HepG2 (cell line): ENCODE data around the gene CXCL3. TPM values are rescaled to one million over a fixed set of nuclear protein-coding genes. Genes with fewer than 3 reads are reported as not detected.
A peak's percentile ranks its signal among the peaks of the same experiment; 100 is the strongest.

Source experiments
- ATAC-seq: fragments of 200-7000 bp; cut with Tn5 transposase; 3 replicates; pipeline ENCODE4 v1.9.1; 2020; ENCODE audit warnings: mild to moderate bottlenecking, moderate library complexity
- Bru-seq: library from RNA; stranded (reverse); fragments of 400-500 nt; gene quantifications from one replicate; lab custom pipeline; 2021; lab: Mats Ljungman, UMichigan
- BruChase-seq, 2 experiments: library from RNA; stranded (reverse); fragments of 400-500 nt; gene quantifications; one replicate each; lab custom pipeline; 2021; lab: Mats Ljungman, UMichigan
- BruUV-seq: library from RNA; stranded (reverse); fragments of 400-500 nt; replicated peaks from 2 replicates; lab custom pipeline; 2021; lab: Mats Ljungman, UMichigan
- CTCF ChIA-PET: fragments of 300-600 bp; formaldehyde crosslinking; extraction: SDS; loops from one replicate; lab custom pipeline; 2021; ENCODE audit warnings: low total read pairs, inconsistent platforms, low intra/inter-chr PET ratio; lab: Yijun Ruan, JAX
- POLR2A ChIA-PET: fragments of 350-600 bp; sonication (Branson Sonifier 250); formaldehyde crosslinking; loops from one replicate; lab custom pipeline; 2020; ENCODE audit warnings: antibody characterized with exemption, inconsistent platforms; lab: Yijun Ruan, JAX
- DNase-seq: peaks from one replicate; pipeline ENCODE4 v3.0.0-alpha.2; 2015; ENCODE audit warnings: low spot score
- FAIRE-seq: peaks from 3 replicates; lab custom pipeline; 2011; peaks lifted over from hg19 to GRCh38; lab: Jason Lieb, UNC
- H2AFZ ChIP-seq: one replicate; pipeline ENCODE4 v1.6.1; 2011; ENCODE audit warnings: low read length, inconsistent platforms
- H3K27ac ChIP-seq: fragments of 300-600 bp; 3 replicates; pipeline ENCODE4 v1.8.0; 2011; ENCODE audit warnings: mixed run types, mild to moderate bottlenecking, mixed read lengths, low read length, inconsistent platforms; ENCODE audit not compliant: insufficient read depth; ENCODE audit errors: extremely low read length
- H3K27me3 ChIP-seq, 2 experiments: fragments of 200-600 bp in 1 of 2; 2 replicates in 1 of 2; 3 replicates in 1 of 2; pipeline versions ENCODE4 v1.6.0 to v1.8.0; 2011; ENCODE audit warnings: low read length in 2 of 2, mild to moderate bottlenecking in 2 of 2, moderate library complexity in 2 of 2, inconsistent platforms in 1 of 2; ENCODE audit not compliant: insufficient read depth in 2 of 2, control insufficient read depth in 1 of 2
- H3K36me3 ChIP-seq, 2 experiments: fragments of 200-600 bp in 1 of 2; replicated peaks in 1 of 2; 2 replicates in 1 of 2; 3 replicates in 1 of 2; pipeline versions ENCODE4 v1.5.1 to v1.8.0; 2011; ENCODE audit warnings: low read length in 2 of 2, inconsistent platforms in 1 of 2; ENCODE audit not compliant: insufficient read depth in 2 of 2, control insufficient read depth in 1 of 2
- H3K4me1 ChIP-seq: 2 replicates; pipeline ENCODE4 v1.5.1; 2012; ENCODE audit warnings: low read length, inconsistent platforms; ENCODE audit not compliant: insufficient read depth
- H3K4me2 ChIP-seq: 2 replicates; pipeline ENCODE4 v1.6.0; 2011; ENCODE audit warnings: low read depth, low read length, inconsistent platforms
- H3K4me3 ChIP-seq, 3 experiments: fragments of 200-600 bp in 1 of 3; sonication (generic), shearing (Covaris generic) in 1 of 3; replicated peaks in 1 of 3; 2 replicates each; pipeline ENCODE4 v1.5.1; 2011 to 2016; ENCODE audit warnings: low read length in 3 of 3, inconsistent platforms in 2 of 3, low read depth in 2 of 3, mild to moderate bottlenecking in 2 of 3, control low read depth in 1 of 3, mixed read lengths in 1 of 3; ENCODE audit not compliant: insufficient read depth in 1 of 3
- H3K79me2 ChIP-seq: one replicate; pipeline ENCODE4 v1.6.1; 2011; ENCODE audit warnings: low read length, inconsistent platforms; ENCODE audit not compliant: insufficient read depth
- H3K9ac ChIP-seq: 2 replicates; pipeline ENCODE4 v1.6.0; 2011; ENCODE audit warnings: mild to moderate bottlenecking, low read depth, low read length, inconsistent platforms; ENCODE audit not compliant: insufficient read depth
- H3K9me3 ChIP-seq: 2 replicates; pipeline ENCODE4 v1.5.1; 2012; ENCODE audit warnings: mild to moderate bottlenecking, low read length
- H4K20me1 ChIP-seq: 2 replicates; pipeline ENCODE4 v1.6.0; 2011; ENCODE audit warnings: inconsistent platforms, mild to moderate bottlenecking, low read length, moderate library complexity; ENCODE audit not compliant: insufficient read depth
- ATM ChIP-seq: fragments of 450-650 bp; IDR thresholded peaks from 2 replicates; pipeline ENCODE4 v1.7.1; 2017; ENCODE audit warnings: mild to moderate bottlenecking, borderline replicate concordance
- HHEX ChIP-seq: IDR thresholded peaks from 2 replicates; pipeline ENCODE4 v1.6.1; 2016; ENCODE audit warnings: control low read depth
- HNRNPLL ChIP-seq: fragments of 200-400 bp; formaldehyde crosslinking; IDR thresholded peaks from 2 replicates; pipeline ENCODE4 v1.6.1; 2017; ENCODE audit warnings: mild to moderate bottlenecking, low read depth, low read length; ENCODE audit not compliant: poor library complexity, severe bottlenecking
- MXD3 ChIP-seq: IDR thresholded peaks from 2 replicates; pipeline ENCODE4 v1.6.1; 2016; ENCODE audit warnings: mild to moderate bottlenecking, missing biosample characterization, missing genetic modification reagents
- NR1H2 ChIP-seq: sonication (generic); formaldehyde crosslinking; IDR thresholded peaks from 2 replicates; pipeline ENCODE4 v1.8.1; 2022; ENCODE audit warnings: low read depth, missing genetic modification reagents, borderline replicate concordance
- RORA ChIP-seq: sonication (generic); formaldehyde crosslinking; IDR thresholded peaks from 2 replicates; pipeline ENCODE4 v1.5.0; 2020; ENCODE audit warnings: mild to moderate bottlenecking, missing genetic modification reagents, moderate library complexity
- SMAD9 ChIP-seq: sonication (generic); formaldehyde crosslinking; IDR thresholded peaks from 2 replicates; pipeline ENCODE4 v1.5.1; 2020; ENCODE audit warnings: mild to moderate bottlenecking, missing genetic modification reagents
- SP1 ChIP-seq, 2 experiments: fragments of 450-650 bp in 1 of 2; sonication (generic) in 1 of 2; formaldehyde crosslinking in 1 of 2; IDR thresholded peaks; 2 replicates each; pipeline versions ENCODE4 v1.4.0 to v1.6.1; 2016 to 2020; ENCODE audit warnings: missing genetic modification reagents in 1 of 2
- TEAD2 ChIP-seq: sonication (generic); formaldehyde crosslinking; IDR thresholded peaks from 2 replicates; pipeline ENCODE4 v1.9.0; 2021; ENCODE audit warnings: missing genetic modification reagents
- YEATS4 ChIP-seq: sonication (generic); formaldehyde crosslinking; IDR thresholded peaks from 2 replicates; pipeline ENCODE4 v1.4.0; 2020; ENCODE audit warnings: missing genetic modification reagents, borderline replicate concordance
- ZBTB34 ChIP-seq: sonication (generic); formaldehyde crosslinking; IDR thresholded peaks from 2 replicates; pipeline ENCODE4 v1.8.0; 2022; ENCODE audit warnings: mild to moderate bottlenecking, missing genetic modification reagents
- ZFP91 ChIP-seq: sonication (generic); formaldehyde crosslinking; IDR thresholded peaks from 2 replicates; pipeline ENCODE4 v1.9.0; 2022; ENCODE audit warnings: missing genetic modification reagents, mild to moderate bottlenecking, borderline replicate concordance
- ZMYM4 ChIP-seq: sonication (generic); formaldehyde crosslinking; IDR thresholded peaks from 2 replicates; pipeline ENCODE4 v1.8.1; 2023; ENCODE audit warnings: mild to moderate bottlenecking, missing genetic modification reagents
- ZNF207 ChIP-seq: fragments of 450-650 bp; IDR thresholded peaks from 2 replicates; pipeline ENCODE4 v1.6.1; 2016; ENCODE audit warnings: antibody characterized with exemption, borderline replicate concordance
- ZNF382 ChIP-seq: sonication (generic); formaldehyde crosslinking; IDR thresholded peaks from 2 replicates; pipeline ENCODE4 v1.5.0; 2020; ENCODE audit warnings: missing genetic modification reagents, mild to moderate bottlenecking, borderline replicate concordance
- WGBS: methylation state at CpG from one replicate; pipeline ENCODE4 v1.1.6; 2017; ENCODE audit warnings: low lambda C conversion rate; 5-methylcytosine and 5-hydroxymethylcytosine counted together
- in situ Hi-C: cut with HindIII; loops from 2 replicates; pipeline ENCODE4 v1.10.0; 2017; ENCODE audit warnings: low pct_unique_long_range_greater_than_20kb; ENCODE audit not compliant: extremely low pct_ligation_motif_present
- intact Hi-C: fragments of 100-400 bp; cut with micrococcal nuclease; formaldehyde crosslinking; loops from one replicate; pipeline ENCODE4 v1.10.0; 2022; ENCODE audit not compliant: unreplicated experiment
- long read RNA-seq, 2 experiments: library from RNA in 1 of 2; library from polyadenylated mRNA in 1 of 2; stranded (forward) in 1 of 2; unstranded in 1 of 2; transcript quantifications; one replicate each; pipeline ENCODE4 v2.0.0, GENCODE V29; 2019 to 2022
- polyA minus RNA-seq, 3 experiments: library from RNA; depleted of rRNA, polyadenylated mRNA; stranded (reverse); fragments of >200 nt; gene quantifications; 2 replicates each; pipeline ENCODE4 v1.2.3, GENCODE V29; 2011; ENCODE audit warnings: low replicate concordance in 1 of 3
- polyA plus RNA-seq, 8 experiments: library from polyadenylated mRNA; depleted of rRNA in 3 of 8; stranded (reverse) in 7 of 8; unstranded in 1 of 8; fragments of >200 nt; fragmentation: Illumina TruSeq in 4 of 8; extraction: Trizol in 4 of 8; gene quantifications; 2 replicates each; pipeline versions ENCODE4 v1.2.1 to v1.2.3, GENCODE V29; 2011 to 2016; ENCODE audit warnings: low read depth in 4 of 8, missing spikeins in 1 of 8, mixed read lengths in 1 of 8; ENCODE audit not compliant: insufficient read depth in 1 of 8
- total RNA-seq, 5 experiments: library from RNA; depleted of rRNA; stranded (reverse); fragments of >200 nt; fragmentation: Illumina TruSeq; extraction: Trizol; gene quantifications; 2 replicates each; pipeline ENCODE4 v1.2.3, GENCODE V29; 2016; ENCODE audit warnings: low read depth in 1 of 5

CXCL3 gene
- 0.13 TPM in 1 of 2 replicates, not detected in the other for total RNA-seq (2016; rRNA removed; fragmentation: Illumina TruSeq; extraction: Trizol)
- total RNA-seq (2016; cell fraction: cytosol; rRNA removed; fragmentation: Illumina TruSeq; extraction: Trizol; ENCODE audit: low read depth): not detected in 2 replicates
- 0.24 TPM in 1 of 2 replicates, not detected in the other for total RNA-seq (2016; cell fraction: insoluble cytoplasmic fraction; rRNA removed; fragmentation: Illumina TruSeq; extraction: Trizol)
- total RNA-seq (2016; cell fraction: membrane; rRNA removed; fragmentation: Illumina TruSeq; extraction: Trizol): not detected in 2 replicates
- 0.38 TPM in 1 of 2 replicates, not detected in the other for total RNA-seq (2016; cell fraction: nucleus; rRNA removed; fragmentation: Illumina TruSeq; extraction: Trizol)
- not detected in 2 replicates for polyA plus RNA-seq (2011; rRNA removed)
- polyA plus RNA-seq (2011; cell fraction: cytosol; rRNA removed): not detected in 2 replicates
- polyA plus RNA-seq (2011; cell fraction: nucleus; rRNA removed): not detected in 2 replicates
- not detected in 2 replicates for polyA plus RNA-seq (2012)
- not detected in 2 replicates for polyA plus RNA-seq (2016; cell fraction: cytosol; fragmentation: Illumina TruSeq; extraction: Trizol; ENCODE audit: low read depth)
- polyA plus RNA-seq (2016; cell fraction: insoluble cytoplasmic fraction; fragmentation: Illumina TruSeq; extraction: Trizol; ENCODE audit: low read depth): 0.22 TPM in 1 of 2 replicates, not detected in the other
- polyA plus RNA-seq (2016; cell fraction: membrane; fragmentation: Illumina TruSeq; extraction: Trizol; ENCODE audit: low read depth): 0.24 TPM in 1 of 2 replicates, not detected in the other
- polyA plus RNA-seq (2016; cell fraction: nucleus; fragmentation: Illumina TruSeq; extraction: Trizol; ENCODE audit: insufficient read depth, low read depth): 0.53 and 1.3 TPM in 2 replicates
- polyA minus RNA-seq (2011; rRNA and poly(A)+ RNA removed; ENCODE audit: low replicate concordance): 0.89 TPM in 1 of 2 replicates, not detected in the other
- not detected in 2 replicates for polyA minus RNA-seq (2011; cell fraction: cytosol; rRNA and poly(A)+ RNA removed)
- polyA minus RNA-seq (2011; cell fraction: nucleus; rRNA and poly(A)+ RNA removed): not detected in 2 replicates
- percentile 17 among the genes with signal in this experiment for Bru-seq, nascent RNA
- BruChase-seq, experiment 1, labeled RNA remaining after a 6-hour chase: percentile 25 among the genes with signal in this experiment
- percentile 23 among the genes with signal in this experiment for BruChase-seq, experiment 2, labeled RNA remaining after a 2-hour chase
- long read RNA-seq, experiment 1: 0 reads
- long read RNA-seq, experiment 2: 0 reads

- no peak within 1 kb of the TSS for H3K27ac ChIP-seq
- WGBS: 4% methylated on average over 16 of the region's 64 CpGs
- no peaks in the 10 kb centered on the region for H3K79me2 ChIP-seq
- ChIA-PET POLR2A (no interaction called here), CTCF (no interaction called here)
- H3K9ac ChIP-seq: no peak within 1 kb of the TSS
- intact Hi-C loops: loop anchor here (5.0 kb wide), 2 partner anchors 94 to 311 kb away; no protein-coding TSS in a partner anchor
- H3K9me3 ChIP-seq: no peaks in the 10 kb centered on the region
- H3K4me1 ChIP-seq: peaks cover 15% of the 10 kb centered on the region
- peak within 1 kb of the TSS; percentile 10 to 62 (median 43); a peak in 4 of 6 replicates for H3K4me3 ChIP-seq
- no peaks in the 10 kb centered on the region for H4K20me1 ChIP-seq
- no peak for DNase-seq
- H3K27me3 ChIP-seq: peaks cover 4 to 26% of the 10 kb centered on the region in 2 experiments
- in situ Hi-C loops: no loop called here
- H2AFZ ChIP-seq: no peak within 1 kb of the TSS
- no peaks in the 10 kb centered on the region for H3K36me3 ChIP-seq
- ATAC-seq: peak; percentile 90
- no TSS peak for BruUV-seq
- no peak for FAIRE-seq
- H3K4me2 ChIP-seq: peak within 1 kb of the TSS; percentile 67
- TF ChIP-seq RORA (CRISPR knock-in tag) (no peak), TEAD2 (CRISPR knock-in tag) (no peak), SP1 (IDR thresholded peaks at IDR 0.05) (no peak), SP1 (CRISPR knock-in tag; IDR thresholded peaks at IDR 0.05) (no peak), ZNF207 (no peak), HNRNPLL (peak; percentile 17), SMAD9 (no peak), MXD3 (CRISPR knock-in tag) (no peak), ZBTB34 (CRISPR knock-in tag) (no peak), ZNF382 (CRISPR knock-in tag) (no peak), YEATS4 (CRISPR knock-in tag) (no peak), ATM (no peak), ZMYM4 (CRISPR knock-in tag) (peak; percentile 26; the same call in 1 of the 2 replicates), HHEX (CRISPR knock-in tag) (no peak), NR1H2 (no peak), ZFP91 (CRISPR knock-in tag) (no peak)
Observed at GRCh38 chr4:74038425-74039314, at the start of gene CXCL3. CXCL3 (minus strand) TSS chr4:74038689; CDS start chr4:74038611, 78 bp downstream.
